ENCODE measurements around the gene MEI1.

Gene MEI1

DNA sequence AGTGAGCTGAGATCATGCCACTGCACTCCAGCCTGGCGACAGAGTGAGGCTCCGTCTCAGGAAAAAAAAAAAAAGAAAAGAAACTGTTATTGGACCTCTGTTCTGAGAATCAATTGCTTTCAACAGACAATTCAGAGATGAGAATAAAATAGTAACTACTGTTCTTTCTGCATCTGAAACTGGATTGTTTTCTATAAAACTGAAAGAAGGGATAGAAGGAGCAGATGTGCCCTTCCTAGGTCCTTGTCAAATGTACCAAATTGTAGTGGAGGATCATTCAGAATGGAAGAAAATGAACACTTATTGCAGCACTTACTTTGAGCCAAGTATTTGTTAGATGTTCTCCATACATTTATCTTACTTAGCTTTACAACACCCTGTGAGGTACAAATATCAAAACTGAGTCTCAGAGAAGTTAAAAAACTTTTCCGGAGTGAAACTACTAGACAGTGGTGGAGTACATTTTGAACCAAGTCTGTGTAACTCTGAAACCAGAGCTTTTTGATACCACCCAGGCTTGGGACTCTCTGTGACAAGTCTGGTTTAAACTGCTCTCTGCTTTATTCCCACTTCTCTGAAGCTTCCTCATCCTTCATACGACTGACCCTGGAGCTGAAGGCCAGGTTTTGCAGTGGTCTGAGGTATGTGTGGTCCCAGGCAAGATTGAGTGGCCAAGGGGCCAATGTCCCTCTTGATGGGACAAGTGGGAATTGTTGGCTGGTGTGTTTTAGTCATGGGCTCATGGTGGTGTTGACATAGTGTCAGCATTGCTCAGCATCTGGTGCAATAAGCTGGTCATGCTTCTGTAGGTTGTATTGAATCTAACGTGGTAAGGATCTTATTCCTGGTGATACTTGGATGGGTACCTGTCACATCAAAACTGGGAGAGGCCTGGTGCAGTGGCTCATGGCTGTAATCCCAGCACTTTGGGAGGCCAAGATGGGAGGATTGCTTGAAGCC is 53.0 kb downstream of the MEI1 start:
- DNase-seq, result peak; percentile 23 to 24

DNA sequence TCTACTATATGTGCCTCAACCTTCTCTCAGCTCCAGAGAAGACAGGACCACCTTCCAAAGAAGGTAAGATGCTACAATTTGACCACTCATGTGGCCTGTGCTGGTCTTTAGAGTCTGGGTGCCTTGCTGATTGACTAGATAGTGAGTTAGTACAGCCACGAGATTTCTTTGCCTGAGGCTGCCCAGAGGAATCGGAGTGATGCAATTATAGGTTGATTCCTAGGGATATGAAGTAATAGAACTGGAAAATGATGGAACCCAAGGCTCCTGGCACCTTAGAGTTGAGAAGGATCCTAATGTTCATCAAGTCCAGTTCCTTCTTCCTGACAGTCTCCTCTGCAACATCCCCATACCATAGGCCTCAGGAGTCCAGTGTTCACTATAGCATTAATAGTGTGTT is 54.7 kb downstream of the MEI1 start:
- DNase-seq, result no peak

GRCh38 chr22:41757502-41757901 is 58.2 kb downstream of the MEI1 start:
- no peak for DNase-seq

DNA sequence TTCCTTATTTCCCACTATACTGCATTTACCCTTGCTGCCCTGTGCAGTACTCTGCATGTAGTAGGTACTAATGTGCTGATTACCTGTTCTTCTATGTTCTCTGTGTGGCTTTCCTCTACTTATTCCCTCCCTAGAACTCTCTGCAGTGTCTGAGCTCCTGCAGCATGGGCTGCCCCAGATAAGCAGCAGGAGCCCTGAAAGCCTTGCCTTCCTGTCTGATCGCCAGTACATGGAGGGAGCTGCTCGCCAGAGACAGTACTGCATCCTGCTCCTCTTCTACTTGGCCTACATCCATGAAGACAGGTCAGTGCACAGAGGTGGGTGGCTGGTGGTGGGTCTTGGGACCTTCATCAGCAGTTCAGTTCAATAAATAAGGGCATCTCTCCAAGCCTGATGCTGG is 58.9 kb downstream of the MEI1 start:
- no peak for DNase-seq

DNA sequence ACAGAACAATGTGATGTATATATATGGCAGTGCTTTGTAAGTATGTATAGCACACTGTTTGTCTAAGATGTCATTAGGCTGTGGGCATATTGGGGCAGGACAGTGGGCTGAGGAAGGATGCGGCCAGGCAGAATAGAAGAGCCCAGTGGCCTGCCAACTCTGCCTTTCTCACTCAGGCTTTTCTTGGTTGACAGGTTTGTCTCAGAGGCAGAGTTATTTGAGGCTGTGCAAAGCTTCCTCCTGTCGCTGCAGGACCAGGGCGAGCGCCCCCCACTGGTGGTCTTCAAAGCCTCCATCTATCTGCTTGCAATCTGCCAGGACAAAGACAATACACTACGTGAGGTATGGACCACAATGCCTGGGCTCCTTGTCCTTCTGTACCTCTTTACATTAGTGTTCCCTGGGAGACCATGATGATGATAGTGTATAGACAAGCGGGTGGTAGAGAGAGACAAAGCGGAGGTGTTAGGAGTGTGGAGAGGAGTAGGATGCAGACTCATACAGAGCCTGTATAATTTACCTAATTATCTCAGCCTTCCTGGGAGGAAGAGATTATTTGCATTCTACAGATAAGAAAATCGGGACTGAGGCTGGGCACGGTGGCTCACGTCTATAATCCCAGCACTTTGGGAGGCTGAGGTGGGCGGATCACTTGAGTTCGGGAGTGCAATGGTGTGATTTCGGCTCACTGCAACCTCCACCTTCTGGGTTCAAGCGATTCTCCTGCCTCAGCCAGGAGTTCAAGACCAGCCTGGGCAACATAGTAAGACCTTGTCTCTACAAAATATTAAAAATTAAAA is 63.9 kb downstream of the MEI1 start:
- DNase-seq, result peak; percentile 56 to 66

GRCh38 chr22:41766476-41766875 is 67.2 kb downstream of the MEI1 start:
- DNase-seq, result no peak

DNA sequence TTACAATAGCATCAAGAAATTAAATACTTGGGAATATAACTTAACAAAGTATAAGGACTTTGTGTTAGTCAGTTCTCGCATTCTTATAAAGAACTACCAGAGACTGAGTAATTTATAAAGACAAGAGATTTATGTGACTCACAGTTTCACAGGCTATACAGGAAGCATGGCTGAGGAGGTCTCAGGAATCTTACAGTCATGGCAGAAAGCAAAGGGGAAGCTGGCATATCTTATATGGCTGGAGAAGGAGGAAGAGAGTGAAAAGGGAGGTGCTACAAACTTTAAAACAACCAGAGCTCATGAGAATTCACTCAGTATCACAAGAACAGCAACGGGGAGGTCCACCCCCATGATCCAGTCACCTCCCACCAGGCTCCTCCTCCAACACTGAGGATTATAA is 69.1 kb downstream of the MEI1 start:
- DNase-seq, result no peak

- no peak for DNase-seq
Observed at GRCh38 chr22:41770715-41771468, 71.6 kb downstream of the MEI1 start.

DNA sequence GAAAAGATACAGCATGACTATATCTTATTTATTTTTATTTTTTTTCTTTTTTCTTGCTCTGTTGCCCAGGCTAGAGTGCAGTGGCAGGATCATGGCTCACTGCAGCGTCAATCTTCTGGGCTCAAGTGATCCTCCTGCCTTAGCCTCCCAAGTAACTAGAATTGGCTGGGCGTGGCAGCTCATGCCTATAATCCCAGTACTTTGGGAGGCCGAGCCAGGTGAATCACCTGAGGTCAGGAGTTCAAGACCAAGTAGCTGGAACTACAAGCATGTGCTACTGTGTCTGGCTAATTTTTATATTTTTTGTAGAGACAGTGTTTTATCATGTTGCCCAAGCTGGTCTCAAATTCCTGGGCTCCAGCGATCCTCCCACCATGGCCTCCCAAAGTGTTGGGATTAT is 72.9 kb downstream of the MEI1 start:
- no peak for DNase-seq

DNA sequence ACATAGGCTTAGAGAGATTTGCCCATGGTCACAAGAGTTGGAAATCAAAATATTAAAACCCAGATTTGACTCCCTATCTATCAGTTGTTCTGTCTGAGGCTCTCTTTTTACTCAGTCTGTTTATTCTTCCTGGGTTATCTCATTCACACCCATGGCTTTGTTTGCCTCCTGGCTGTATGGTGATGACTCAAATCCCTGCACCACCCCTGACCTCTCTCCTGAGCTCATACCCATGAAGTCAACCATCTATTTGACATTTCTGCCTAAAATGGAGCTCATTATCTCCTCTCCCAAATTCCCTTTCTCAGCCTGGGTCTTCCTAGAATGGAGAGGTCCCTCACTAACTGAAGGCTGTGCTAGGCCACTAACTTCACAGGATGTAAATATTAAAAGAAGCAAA is 73.3 kb downstream of the MEI1 start:
- DNase-seq, result no peak

- DNase-seq, result no peak
Observed at GRCh38 chr22:41775338-41775737, 76.0 kb downstream of the MEI1 start.

GRCh38 chr22:41775976-41776375 is 76.7 kb downstream of the MEI1 start:
- no peak for DNase-seq

DNA sequence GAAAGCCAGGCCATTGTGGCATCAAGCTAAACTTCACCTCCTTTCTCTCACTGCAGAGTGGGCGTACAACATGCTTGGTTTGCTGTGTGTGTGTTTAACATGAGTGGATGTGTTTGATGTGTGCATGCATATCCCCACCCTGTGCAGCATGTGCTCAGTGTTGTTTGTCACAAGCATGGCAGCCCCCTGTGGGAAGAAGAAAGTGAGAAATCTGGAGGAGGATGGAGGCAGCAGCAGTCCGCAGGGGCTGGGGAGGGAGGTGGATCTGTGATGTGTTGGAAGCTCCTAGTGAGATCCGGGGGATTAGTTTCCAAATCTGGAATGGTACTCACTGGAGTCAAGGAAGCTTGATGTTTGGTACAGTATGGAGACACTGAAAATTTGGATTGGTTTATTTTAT is 77.1 kb downstream of the MEI1 start:
- no peak for DNase-seq

GRCh38 chr22:41777749-41778425 is 78.6 kb downstream of the MEI1 start:
- no peak for DNase-seq

DNA sequence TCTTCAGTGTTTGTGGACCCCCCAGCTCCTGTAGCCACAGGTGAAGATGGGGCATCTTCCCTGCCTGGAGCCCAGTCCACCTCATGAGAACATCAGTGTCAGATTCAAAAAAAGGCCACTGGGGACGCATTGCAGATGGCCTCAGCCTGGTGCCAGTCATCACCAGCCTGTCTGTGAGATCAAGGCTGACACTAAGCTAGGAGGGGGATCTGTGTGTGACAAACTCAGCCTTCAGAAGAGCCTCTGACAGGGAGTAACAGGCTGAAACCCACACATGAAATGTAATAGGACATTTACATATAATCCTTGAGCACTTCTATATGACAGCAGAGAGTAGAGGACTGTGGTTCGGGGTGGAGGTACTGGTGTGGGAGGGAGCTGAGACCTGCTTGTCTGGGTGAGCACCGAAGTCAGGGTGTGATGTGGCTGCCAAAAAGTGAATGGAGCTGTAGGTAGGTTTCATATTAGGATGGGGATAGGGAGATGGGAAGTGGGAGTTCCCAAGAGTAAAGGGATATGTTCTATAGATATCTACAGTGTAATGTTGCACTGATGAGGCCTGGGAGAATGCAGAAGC is 80.7 kb downstream of the MEI1 start:
- DNase-seq, result peak; percentile 25 to 27

GRCh38 chr22:41780746-41781505 is 81.6 kb downstream of the MEI1 start:
- DNase-seq, result peak; percentile 88 to 89

DNA sequence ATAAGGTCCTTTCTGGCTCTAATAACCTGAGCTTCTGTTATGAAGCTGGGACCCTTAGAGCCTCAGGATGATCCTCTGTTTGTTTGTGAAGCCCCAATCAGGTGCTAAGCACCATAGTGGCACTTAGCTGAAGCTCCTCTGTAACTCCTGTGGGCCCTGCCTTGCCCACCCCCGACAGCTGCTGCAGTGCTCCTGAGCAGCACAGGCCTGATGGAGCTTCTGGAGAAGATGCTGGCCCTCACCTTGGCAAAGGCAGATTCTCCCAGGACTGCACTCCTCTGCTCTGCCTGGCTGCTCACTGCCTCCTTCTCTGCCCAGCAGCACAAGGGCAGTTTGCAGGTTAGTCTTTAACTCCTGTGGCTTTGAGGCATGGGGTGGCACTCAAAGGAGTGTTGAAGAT is 82.2 kb downstream of the MEI1 start:
- DNase-seq, result peak in 1 of 2 experiments; percentile 30

- peak; percentile 36 to 44 for DNase-seq
Observed at GRCh38 chr22:41782316-41782715, 83.0 kb downstream of the MEI1 start.

DNA sequence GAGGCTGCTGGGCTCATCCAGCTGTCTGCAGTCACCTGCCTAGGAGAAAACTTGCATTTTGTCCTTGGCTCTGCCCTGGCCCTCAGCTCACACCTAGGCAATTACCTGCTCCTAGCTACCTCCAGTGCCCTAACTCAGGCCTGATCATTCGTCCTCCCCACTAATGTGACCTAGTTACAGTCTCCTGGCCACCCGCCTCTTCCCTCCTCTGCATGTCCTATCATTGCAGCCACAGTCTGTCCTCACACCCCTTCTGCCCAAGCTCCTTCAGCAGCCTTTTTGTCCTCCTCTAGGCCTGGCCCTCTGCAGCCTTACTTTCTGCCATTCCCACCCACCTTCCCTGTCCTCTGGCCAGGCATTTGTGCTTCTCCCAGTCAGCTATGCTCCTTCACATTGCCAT is 83.4 kb downstream of the MEI1 start:
- no peak for DNase-seq

DNA sequence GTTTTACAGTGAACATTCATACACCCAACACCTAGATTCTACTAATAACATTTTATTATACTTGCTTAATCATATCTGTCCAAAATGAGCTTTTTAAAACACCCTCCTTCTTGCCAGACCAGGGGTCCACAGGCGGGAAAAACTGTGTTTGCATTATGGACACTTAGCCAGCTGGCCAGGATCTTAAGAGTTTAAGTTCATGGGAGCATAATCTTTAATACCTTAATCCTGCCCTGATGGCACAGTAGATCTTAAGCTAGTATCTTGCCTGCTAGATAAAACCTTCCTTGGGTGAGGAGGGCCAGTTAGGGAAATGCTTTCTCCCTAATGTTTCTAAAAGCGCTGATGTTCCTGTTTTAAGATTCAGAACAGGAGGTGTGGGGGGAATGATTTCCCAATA is 88.0 kb downstream of the MEI1 start:
- DNase-seq, result no peak

GRCh38 chr22:41793871-41794270 is 94.6 kb downstream of the MEI1 start:
- no peak for DNase-seq

Measured in activated T-cell treated with anti-CD3 and anti-CD28 coated beads, Interleukin-2, amount 50 U/mL, for 48 hours (primary cell).